Right atrium auricular region (tissue), 2 donors: ENCODE data around the gene ADCK2. TPM values are rescaled to one million over a fixed set of nuclear protein-coding genes. Genes with fewer than 3 reads are reported as not detected.

Source experiments
- DNase-seq: peaks from one replicate; pipeline ENCODE4 v3.0.0-alpha.2; 2019; ENCODE audit warnings: low spot score
- H3K27ac ChIP-seq, 2 donors: fragments of 200-600 bp; sonication (generic); 1 replicate in 1 of 2; 2 replicates in 1 of 2; pipeline ENCODE4 v1.5.1; 2016 to 2019
- H3K27me3 ChIP-seq, 2 donors: fragments of 200-600 bp; sonication (generic); one replicate each; pipeline versions ENCODE4 v1.5.1 to v1.6.0; 2017 to 2019
- H3K36me3 ChIP-seq: fragments of 200-600 bp; sonication (generic); one replicate; pipeline ENCODE4 v1.5.1; 2016
- H3K4me1 ChIP-seq, 2 donors: fragments of 200-600 bp; sonication (generic); one replicate each; pipeline versions ENCODE4 v1.5.1 to v1.6.0; 2017 to 2019
- H3K4me3 ChIP-seq, 2 donors: fragments of 200-600 bp; sonication (generic); 1 replicate in 1 of 2; 2 replicates in 1 of 2; pipeline ENCODE4 v1.5.1; 2017 to 2019; ENCODE audit warnings: mild to moderate bottlenecking in 1 of 2, moderate library complexity in 1 of 2
- H3K9me3 ChIP-seq, 2 donors: fragments of 200-600 bp; sonication (generic); one replicate each; pipeline ENCODE4 v1.5.1; 2019
- CTCF ChIP-seq, 2 donors: fragments of 200-600 bp; sonication (generic); IDR thresholded peaks; one replicate each; pipeline ENCODE4 v1.5.1; 2019; ENCODE audit warnings: antibody characterized with exemption in 2 of 2
- total RNA-seq, 2 donors: library from RNA; depleted of rRNA; stranded (reverse); fragments of >200 nt; gene quantifications; one replicate each; pipeline ENCODE4 v1.1.0, GENCODE V29; 2016

The ADCK2 gene
- total RNA-seq, 2 donors from 2014 or later: 16.6 to 21.8 TPM

GRCh38 chr7:140714331-140715040, 41.7 kb downstream of the ADCK2 start:
- no peak for TF ChIP-seq CTCF (IDR thresholded peaks at IDR 0.05)
- Histone ChIP-seq H3K9me3 (no peaks in the 10 kb centered on the region), H3K27me3 (no peaks in the 10 kb centered on the region), H3K4me3 (no peak overlapping the region), H3K36me3 (no peaks in the 10 kb centered on the region), H3K4me1 (no peaks in the 10 kb centered on the region), H3K27ac (no peak overlapping the region)
- DNase-seq: no peak

GRCh38 chr7:140719721-140720120, 47.0 kb downstream of the ADCK2 start:
- no peak overlapping the region for H3K4me3 ChIP-seq
- no peaks in the 10 kb centered on the region for H3K9me3 ChIP-seq
- no peak for DNase-seq
- TF ChIP-seq CTCF (IDR thresholded peaks at IDR 0.05): no peak
- no peaks in the 10 kb centered on the region for H3K27me3 ChIP-seq
- no peak overlapping the region for H3K27ac ChIP-seq
- H3K4me1 ChIP-seq: no peaks in the 10 kb centered on the region
- H3K36me3 ChIP-seq: no peaks in the 10 kb centered on the region

- Histone ChIP-seq H3K4me1 (no peaks in the 10 kb centered on the region), H3K9me3 (no peaks in the 10 kb centered on the region)
Observed at GRCh38 chr7:140722254-140722653, 49.5 kb downstream of the ADCK2 start.

GRCh38 chr7:140723006-140723405, 50.3 kb downstream of the ADCK2 start:
- H3K9me3 ChIP-seq: no peaks in the 10 kb centered on the region
- H3K27ac ChIP-seq: no peak overlapping the region
- peaks cover 7% of the 10 kb centered on the region for H3K36me3 ChIP-seq
- TF ChIP-seq CTCF (IDR thresholded peaks at IDR 0.05): no peak
- H3K4me3 ChIP-seq: no peak overlapping the region
- DNase-seq: no peak
- H3K4me1 ChIP-seq: no peaks in the 10 kb centered on the region
- H3K27me3 ChIP-seq: no peaks in the 10 kb centered on the region

More at GRCh38 chr7:140722254-140722653, 49.5 kb downstream of the ADCK2 start:
- Histone ChIP-seq H3K27ac (no peak overlapping the region), H3K36me3 (peaks cover 7% of the 10 kb centered on the region), H3K4me3 (no peak overlapping the region), H3K27me3 (no peaks in the 10 kb centered on the region)
- no peak for DNase-seq
- no peak for TF ChIP-seq CTCF (IDR thresholded peaks at IDR 0.05)

- H3K4me1 ChIP-seq: no peaks in the 10 kb centered on the region
- no peak overlapping the region for H3K4me3 ChIP-seq
- H3K27ac ChIP-seq: no peak overlapping the region
- H3K27me3 ChIP-seq: no peaks in the 10 kb centered on the region
- H3K36me3 ChIP-seq: peaks cover 7% of the 10 kb centered on the region
- no peaks in the 10 kb centered on the region for H3K9me3 ChIP-seq
- no peak for DNase-seq
- TF ChIP-seq CTCF (IDR thresholded peaks at IDR 0.05): no peak
Observed at GRCh38 chr7:140723574-140723973, 50.8 kb downstream of the ADCK2 start.

GRCh38 chr7:140724706-140725105, 52.0 kb downstream of the ADCK2 start:
- Histone ChIP-seq H3K4me1 (no peaks in the 10 kb centered on the region), H3K36me3 (peaks cover 7% of the 10 kb centered on the region), H3K9me3 (no peaks in the 10 kb centered on the region), H3K27me3 (no peaks in the 10 kb centered on the region), H3K4me3 (no peak overlapping the region), H3K27ac (no peak overlapping the region)
- no peak for TF ChIP-seq CTCF (IDR thresholded peaks at IDR 0.05)
- DNase-seq: no peak
